HG02870 (cell line): ENCODE results near the gene PLSCR1.
"Not testable (repeated sequence)": the region's sequence is repeated elsewhere in the genome, so short reads cannot be mapped to it uniquely, and the experiment has no call there.

Experiments
- ATAC-seq: cut with Tn5 transposase; IDR thresholded peaks from one replicate; pipeline ENCODE4 v1.9.1; 2021; ENCODE audit warnings: mild to moderate bottlenecking, moderate library complexity; ENCODE audit not compliant: unreplicated experiment

PLSCR1 gene

DNA sequence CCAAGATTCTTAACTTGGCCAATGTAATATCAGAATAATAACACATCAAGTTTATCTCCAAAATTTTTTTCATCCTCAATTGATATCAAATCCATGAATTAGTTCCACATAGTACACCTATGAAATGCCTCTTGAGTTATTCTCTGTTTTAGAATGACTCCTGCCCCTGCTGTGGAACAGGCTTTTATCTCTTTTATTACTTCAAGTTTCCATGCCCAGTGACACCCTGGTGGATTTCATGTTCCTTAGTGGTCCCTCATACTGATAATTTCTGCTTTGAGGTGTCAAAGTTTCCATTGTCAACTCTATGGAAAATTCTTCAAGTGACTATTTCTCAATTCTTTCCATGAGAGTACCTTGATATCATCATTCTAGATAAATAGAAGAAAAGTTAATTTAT lies 24.6 kb downstream of the PLSCR1 start:
- ATAC-seq, result no peak

DNA sequence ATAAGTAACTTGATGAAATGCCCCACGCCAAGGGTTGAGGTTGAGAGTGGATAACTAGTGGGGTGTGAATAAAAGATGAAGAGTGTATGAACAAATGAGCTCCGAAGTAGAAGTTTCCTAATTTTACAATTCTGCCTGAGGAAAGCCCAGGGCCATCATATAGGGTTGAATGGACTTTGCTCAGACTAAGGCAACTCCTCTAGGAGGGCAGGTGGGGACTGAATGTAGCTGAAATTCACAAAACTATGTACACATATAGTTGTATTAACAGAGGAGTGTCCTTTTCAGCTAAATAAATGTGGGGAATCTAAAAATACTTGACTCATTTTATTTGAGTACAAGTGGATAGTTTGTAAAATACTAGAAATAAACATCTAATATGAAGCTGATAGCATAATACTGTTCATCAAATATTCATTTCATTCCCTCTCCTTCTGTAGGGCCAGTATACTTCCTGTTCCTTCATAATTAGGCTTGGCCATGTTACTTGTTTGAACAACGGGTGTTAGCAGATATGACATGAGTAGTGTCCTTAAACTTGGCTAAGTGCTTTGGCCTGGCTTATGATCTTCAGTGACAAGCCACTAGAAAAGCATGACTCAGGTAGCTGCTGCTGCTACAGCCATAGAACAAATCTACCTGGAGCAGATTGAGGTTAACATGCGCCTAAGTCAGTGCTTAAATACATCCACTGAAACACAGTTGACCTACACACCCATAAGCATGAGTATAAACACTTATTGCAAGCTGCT lies 26.5 kb downstream of the PLSCR1 start:
- no peak for ATAC-seq

DNA sequence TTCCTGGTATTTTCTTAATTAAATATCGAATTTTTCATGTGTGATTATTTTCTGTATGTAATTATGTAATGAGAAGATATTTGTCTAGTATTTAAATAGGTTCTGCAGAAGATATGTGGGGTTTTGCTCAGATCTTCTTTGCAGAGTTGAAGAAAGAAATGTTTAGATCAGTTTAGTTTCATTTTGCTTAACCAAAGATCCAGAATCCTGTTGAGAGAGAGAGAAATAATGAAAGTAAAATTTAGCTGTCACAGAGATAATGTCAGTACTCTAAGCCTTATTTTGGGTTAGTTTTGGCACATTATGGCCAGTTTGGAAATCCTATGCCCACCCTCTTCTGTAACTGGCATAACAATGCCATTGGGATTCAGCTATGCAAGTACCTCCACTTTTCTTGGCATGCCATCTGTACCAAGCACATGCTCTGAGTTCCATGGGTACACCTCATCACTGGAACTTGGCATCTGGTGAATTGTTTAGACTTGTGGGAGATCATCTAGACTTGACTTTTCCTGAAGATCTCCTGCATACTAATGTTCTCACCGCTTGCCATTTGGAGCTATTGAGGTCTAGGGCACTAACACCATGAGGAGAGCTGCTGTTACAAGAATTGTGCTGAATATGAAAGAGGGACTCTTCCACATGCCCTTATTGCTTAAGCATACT lies 30.9 kb downstream of the PLSCR1 start:
- no peak for ATAC-seq

DNA sequence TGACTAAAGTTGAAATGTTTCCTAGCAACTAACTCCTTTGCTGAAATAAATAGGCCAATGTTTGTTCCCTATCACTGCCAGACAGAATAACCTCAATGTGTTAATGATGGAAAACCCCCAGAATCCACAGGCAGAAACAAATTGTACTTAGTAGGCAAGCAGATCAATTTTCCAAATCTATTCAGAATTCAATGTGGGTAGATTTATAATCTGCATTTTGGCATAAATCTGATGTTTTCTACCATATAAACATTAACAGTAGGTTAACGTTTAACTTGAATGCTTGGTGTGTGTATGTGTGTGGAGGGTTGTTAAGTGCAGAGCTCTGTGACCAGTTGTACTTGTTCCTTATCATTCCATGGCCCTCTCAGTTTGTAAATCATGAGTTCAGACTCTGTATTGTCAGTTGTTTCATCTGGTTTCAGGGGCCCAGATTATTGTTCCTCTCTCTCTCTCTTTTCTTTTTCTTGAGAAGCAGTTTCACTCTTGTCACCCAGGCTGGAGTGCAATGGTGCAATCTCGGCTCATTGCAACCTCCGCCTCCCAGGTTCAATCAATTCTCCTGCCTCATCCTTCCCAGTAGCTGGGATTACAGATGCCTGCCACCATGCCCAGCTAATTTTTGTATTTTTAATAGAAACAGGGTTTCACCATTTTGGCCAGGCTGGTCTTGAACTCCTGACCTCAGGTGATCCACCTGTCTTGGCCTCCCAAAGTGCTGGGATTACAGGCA lies 32.8 kb downstream of the PLSCR1 start:
- no peak for ATAC-seq

DNA sequence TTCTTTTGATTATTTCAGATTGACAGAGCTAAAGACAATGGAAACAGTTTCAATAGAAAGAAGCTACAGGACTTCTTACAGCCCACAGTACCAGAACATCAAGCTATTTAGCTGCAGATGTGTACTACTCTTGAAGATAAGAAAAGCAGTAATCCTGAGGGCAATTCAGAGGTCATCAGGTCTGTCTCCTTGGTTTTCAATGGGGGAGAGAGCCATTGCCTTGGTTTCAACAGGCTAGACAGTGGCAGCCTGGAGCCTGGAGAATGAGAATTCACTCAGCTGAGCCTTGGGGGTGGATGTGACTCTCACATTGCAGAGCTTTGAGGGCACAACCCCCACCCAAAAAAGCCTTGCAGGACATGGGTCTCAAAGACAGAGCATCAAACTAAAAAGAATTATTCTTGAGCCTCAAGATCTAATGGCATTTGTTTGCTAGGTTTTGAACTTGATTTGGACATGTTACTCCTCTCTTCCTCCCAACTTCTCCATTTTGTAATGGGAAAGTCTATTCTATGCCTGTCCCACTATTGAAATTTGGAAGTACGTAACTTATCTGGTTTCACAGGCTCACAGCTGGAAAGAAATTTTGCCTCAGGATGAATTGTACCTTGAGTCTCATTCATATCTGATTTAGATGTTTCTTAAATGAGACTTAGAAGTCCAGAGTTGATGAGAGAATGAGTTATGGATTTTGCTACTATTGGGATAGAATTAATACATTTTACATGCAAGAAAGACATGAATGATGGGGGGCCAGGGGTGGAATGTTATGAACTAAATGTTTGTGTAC lies 36.9 kb downstream of the PLSCR1 start:
- no peak for ATAC-seq

DNA sequence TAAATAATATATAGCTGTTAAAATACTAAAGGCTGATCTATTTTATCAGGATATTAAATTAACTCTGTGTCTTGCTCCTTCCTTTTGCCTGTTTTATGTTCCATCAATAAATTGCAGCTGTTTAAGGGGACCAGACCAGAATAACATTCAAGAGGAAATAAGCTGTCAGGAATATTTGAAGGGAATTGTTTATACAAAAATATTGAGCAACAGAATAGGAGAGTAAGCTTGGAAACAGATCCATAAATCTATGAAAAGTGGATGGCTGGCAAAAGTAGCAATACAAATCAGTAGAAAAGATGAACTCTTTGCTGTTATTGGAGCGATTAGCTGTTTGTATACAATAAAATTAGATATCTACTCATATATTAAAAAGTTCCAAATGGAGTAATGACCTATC lies 38.9 kb downstream of the PLSCR1 start:
- ATAC-seq, result no peak

DNA sequence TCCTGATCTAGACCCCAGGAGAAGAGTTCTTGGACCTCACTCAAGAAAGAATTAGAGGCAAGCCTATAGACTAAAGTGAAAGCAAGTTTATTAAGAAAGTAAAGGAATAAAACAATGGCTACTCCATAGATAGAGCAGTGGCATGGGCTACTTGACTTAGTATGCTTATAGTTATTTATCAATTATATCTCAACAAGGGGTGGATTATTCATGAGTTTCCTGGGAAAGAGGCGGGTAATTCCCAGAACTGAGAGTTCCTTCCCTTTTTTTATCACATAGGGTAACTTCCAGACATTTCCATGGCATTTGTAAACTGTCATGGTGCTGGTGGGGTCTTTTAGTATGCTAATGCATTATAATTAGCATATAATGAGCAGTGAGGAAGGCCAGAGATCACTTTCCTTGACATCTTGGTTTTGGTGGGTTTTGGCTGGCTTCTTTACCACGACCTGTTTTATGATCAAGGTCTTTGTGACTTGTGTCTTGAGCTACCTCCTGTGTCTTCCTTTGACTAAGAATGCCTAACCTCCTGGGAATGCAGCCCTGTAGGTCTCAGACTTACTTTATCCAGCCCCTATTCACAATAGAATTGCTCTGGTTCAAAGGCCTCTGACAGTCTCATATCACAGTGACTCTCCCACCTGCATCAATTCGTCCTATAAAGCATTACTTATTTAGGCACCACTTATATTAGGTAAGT lies 39.8 kb downstream of the PLSCR1 start:
- ATAC-seq, result no peak

DNA sequence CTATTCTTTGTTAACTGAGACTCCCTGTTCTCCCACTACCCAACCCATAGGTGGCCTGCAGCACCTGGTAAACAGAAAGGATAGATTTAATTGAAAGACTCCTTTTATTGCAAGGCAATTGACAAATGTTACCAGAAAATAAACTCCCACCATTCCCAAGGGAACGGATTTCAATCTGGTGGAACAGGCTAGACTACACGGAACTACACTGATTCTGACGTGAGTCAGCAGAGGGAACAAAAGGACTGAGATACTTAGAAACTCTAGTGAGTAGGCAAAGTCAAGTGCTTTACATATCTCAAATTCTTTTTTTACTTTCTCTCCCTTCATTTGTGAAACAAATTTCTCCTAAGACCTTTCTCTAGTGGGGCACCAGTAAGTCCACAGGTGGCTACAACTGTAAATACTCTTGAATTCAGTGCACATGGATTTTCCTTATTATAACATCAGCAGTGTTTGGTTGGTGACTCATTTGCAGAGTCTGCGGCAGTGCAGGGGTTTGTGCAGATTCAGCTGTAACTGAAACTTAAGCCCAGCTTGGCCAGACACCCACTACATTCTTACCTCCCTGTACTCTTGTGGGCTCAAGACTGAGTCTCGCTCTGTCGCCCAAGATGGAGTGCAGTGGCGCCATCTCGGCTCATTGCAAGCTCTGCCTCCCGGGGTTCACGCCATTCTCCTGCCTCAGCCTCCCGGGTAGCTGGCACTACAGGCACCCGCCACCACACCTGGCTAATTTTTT lies 40.8 kb downstream of the PLSCR1 start:
- peak; percentile 98 for ATAC-seq

DNA sequence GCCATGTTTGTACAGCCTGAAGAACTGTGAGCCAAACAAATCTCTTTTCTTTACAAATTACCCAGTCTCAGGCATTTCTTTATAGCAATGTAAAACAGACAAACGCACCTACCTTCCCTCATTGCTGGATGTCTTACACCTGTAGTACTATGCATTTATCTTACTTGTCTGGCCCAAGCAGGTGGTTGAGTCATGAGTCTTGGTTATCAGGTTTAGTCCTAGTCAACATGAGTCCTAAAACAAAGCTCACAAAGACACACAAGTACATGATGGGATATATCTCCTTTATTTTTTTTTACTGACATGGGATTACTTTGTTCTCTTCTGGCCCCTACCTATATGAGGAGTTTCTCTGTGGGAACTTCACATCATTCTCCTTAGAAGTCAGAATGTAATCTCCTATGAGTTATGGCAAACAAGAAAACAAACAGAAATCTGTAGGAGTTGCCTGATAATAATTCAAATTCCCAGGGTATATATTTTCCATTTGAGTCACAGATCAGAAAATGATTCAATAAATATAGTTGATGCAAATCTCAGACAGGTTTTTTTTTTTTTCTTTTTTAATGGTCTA lies 41.4 kb downstream of the PLSCR1 start:
- no peak for ATAC-seq

DNA sequence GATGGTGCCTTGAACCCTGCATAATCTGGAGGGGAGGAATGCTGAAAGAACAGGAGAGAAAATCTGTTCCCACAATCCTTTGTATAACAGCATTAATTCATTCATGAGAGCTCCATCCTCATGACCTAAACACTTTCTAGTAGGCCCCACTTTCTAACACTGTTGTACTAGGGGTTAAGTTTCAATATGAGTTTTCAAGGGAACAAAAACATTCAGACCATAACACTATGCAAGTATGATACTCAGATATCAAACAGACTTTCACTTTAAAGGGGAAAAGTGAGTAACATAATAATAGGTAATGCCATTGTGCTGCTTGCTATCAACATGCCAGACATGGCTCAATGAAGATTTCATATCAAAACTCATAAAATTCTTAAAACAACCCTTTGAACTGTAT lies 42.7 kb downstream of the PLSCR1 start:
- peak; percentile 26 for ATAC-seq

DNA sequence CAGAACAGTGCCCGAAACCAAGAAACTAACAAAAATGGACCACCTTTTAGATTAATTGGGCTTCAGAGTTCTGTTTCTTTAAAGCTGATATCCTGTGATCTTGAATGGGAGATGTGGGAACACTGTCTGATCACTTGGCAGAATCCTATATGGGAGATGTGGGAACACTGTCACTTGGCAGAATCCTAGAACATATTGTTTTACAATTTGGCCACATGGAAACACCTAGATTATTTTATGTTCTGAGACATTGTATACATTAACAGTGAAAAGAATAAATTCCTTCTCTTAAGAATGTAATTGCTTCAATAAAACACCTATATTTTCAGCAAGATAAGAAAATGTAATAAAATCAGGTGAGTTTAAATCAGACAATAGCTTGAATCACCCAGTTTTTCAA lies 44.7 kb downstream of the PLSCR1 start:
- no peak for ATAC-seq

DNA sequence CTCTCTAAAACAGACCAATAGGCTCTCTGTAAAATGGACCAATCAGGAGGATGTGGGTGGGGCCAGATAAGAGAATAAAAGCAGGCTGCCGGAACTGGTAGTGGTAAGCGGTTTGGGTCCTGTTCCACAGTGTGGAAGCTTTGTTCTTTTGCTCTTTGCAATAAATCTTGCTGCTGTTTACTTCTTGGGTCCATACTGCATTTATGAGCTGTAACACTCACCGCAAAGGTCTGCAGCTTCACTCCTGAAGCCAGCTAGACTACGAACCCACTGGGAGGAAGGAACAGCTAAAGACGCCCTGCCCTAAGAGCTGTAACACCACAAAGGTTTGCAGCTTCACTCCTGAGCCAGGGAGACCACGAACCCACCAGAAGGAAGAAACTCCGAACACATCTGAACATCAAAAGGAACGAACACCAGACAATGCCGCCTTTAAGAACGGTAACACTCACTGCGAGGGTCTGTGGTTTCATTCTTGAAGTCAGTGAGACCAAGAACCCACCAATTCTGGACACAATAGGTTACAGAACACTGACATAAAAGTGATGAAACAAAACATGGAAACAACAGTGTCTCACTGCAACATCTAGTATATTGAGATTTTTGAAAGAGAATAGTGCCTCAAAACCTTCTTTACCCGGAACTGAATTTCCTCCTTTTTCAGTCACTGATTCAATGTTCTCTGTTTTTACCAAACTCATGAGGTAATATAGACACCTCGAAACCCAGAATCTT lies 46.2 kb downstream of the PLSCR1 start:
- no peak for ATAC-seq

DNA sequence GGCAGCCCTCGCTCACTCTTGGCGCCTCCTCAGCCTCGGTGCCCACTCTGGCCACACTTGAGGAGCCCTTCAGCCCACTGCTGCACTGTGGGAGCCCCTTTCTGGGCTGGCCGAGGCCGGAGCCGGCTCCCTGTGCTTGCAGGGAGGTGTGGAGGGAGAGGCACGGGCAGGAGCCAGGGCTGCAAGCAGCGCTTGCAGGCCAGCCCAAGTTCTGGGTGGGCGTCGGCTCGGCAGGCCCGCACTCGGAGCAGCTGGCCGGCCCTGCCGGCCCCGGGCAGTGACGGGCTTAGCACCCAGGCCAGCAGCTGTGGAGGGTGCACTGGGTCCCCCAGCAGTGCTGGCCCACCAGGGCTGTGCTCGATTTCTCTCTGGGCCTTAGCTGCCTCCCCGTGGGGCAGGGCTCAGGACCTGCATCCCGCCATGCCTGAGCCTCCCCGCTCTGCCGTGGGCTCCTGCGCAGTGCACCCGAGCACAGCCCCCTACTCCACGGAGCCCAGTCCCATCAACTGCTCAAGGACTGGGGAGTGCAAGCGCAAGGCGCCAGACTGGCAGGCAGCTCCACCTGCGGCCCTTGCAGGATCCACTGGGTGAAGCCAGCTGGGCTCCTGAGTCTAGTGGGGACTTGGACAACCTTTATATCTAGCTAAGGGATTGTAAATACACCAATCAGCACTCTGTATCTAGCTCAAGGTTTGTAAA lies 47.1 kb downstream of the PLSCR1 start:
- not testable (repeated sequence) for ATAC-seq

DNA sequence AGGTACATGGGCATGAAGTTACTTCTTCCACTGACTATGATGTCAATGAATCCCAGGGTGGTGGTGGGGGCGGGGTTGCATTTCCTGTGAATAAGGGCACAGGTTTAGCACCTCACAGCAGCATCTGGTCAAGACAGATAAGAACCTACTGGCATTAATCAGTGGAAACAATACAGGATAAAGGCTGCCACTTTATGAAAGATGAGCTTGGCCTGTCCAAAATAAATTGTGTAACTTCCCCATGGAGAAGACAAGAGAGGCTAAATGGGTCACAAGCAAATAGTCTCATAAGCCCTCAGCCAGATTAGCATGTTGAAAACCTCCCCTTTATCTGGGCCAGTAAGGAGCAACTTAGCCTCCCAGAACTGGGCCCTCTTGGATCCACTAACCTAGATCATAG lies 47.7 kb downstream of the PLSCR1 start:
- ATAC-seq, result no peak

DNA sequence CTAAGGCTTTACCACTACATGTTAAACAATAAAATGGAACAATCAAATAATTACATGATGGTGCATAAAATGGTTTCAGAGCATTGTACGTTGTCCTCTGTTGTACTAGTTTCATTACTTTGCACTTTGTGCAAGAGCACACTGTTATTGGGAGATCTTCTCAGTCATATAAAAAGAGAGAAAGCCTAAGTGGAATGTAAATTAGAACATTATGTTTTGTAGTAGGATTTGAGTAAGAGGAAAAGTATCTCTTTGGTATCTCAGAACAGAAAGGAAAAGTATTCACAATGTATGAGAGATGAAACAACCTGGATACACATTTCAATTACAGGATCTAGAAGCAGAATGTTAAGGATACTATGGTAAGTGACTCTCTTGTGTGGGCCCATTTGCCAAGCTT lies 48.2 kb downstream of the PLSCR1 start:
- ATAC-seq, result no peak

DNA sequence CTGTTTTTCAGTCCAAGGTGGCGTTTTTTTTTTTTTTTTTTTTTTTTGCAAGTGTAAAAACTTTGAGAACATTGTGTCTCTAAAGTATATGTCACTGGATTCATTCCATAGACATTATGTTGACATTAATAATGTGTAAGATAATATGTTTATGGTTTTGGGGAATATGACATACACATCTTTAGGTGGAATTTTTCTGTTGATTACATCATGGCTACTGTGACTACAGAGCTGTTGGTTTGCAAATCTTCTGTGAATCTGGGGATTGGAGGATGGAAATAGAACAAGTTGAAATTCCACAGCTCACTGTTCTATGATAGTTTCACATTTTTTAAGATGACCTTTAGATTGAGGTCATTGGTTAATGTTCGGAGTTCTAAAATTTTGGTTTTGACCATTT lies 50.6 kb downstream of the PLSCR1 start:
- no peak for ATAC-seq

DNA sequence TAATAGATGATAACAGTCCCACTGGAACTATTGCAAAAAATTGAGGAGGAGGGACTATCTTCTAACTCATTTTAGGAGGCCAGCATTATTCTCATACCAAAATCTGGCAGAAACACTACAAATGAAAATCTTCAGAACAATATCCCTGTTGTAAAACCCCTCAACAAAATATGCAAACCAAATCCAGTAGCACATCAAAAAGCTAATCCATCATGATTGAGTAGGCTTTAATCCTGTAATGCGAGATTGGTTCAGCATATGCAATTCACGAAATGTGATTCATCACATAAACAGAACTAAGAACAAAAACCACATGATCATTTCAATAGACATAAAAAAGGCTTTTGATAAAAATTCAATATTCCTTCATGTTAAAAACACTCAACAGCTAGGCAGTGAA lies 51.2 kb downstream of the PLSCR1 start:
- ATAC-seq, result no peak

DNA sequence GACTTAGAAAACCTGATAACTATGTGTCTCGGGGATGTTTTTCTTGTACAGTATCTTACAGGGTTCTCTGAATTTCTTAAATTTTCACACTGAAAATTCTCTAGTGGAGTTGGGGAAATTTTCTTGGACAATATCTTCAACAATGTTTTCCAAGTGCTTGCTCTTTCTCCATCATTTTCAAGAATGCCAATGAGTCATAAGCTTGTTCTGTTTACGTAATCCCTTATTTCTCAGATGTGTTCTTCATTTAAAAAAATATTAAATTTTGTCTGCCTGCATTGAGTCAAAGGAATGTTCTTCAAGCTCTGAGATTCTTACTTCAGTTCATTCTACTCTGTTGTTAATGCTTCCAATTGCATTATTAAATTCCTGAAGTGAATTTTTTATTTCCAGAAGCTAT lies 53.1 kb downstream of the PLSCR1 start:
- no peak for ATAC-seq
